A549 (cell line): ENCODE results near the gene CREG2.

Experiments used
- CTCF ChIP-seq: fragments of >200 bp; sonication (Bioruptor Twin); formaldehyde crosslinking; IDR thresholded peaks from 3 replicates; pipeline ENCODE4 v1.5.1; 2016
- EHMT2 ChIP-seq: fragments of 200-600 bp; sonication (generic); IDR thresholded peaks from 2 replicates; pipeline ENCODE4 v1.6.1; 2016; ENCODE audit warnings: antibody characterized with exemption, low read depth, mild to moderate bottlenecking, moderate library complexity
- ESRRA ChIP-seq: fragments of 150-350 bp; IDR thresholded peaks from 2 replicates; pipeline ENCODE4 v1.6.1; 2014; ENCODE audit warnings: mild to moderate bottlenecking, low read length, borderline replicate concordance
- FOSL2 ChIP-seq, 2 experiments: fragments of 450-650 bp in 1 of 2; fragments of >200 bp in 1 of 2; sonication (Bioruptor Twin) in 1 of 2; formaldehyde crosslinking; IDR thresholded peaks; 2 replicates each; pipeline versions ENCODE4 v1.5.0 to v1.6.1; 2016 to 2020; ENCODE audit warnings: mild to moderate bottlenecking in 1 of 2, moderate library complexity in 1 of 2
- KDM1A ChIP-seq: fragments of 200-600 bp; sonication (generic); IDR thresholded peaks from 2 replicates; pipeline ENCODE4 v1.6.1; 2016; ENCODE audit warnings: low read depth, mild to moderate bottlenecking
- KDM5A ChIP-seq: fragments of 200-600 bp; sonication (generic); IDR thresholded peaks from 2 replicates; pipeline ENCODE4 v1.6.1; 2016; ENCODE audit warnings: antibody characterized with exemption, mild to moderate bottlenecking
- MYC ChIP-seq: IDR thresholded peaks from 2 replicates; pipeline ENCODE4 v1.6.1; 2012; ENCODE audit warnings: mild to moderate bottlenecking, inconsistent platforms, low read length, improper control_type of control experiment, borderline replicate concordance
- POLR2A ChIP-seq: IDR thresholded peaks from 2 replicates; pipeline ENCODE4 v1.6.1; 2012; ENCODE audit warnings: mild to moderate bottlenecking, low read length
- RAD21 ChIP-seq, 2 experiments: fragments of >200 bp in 1 of 2; sonication (Bioruptor Twin) in 1 of 2; formaldehyde crosslinking in 1 of 2; IDR thresholded peaks in 1 of 2; conservative IDR thresholded peaks in 1 of 2; 2 replicates in 1 of 2; 3 replicates in 1 of 2; pipeline ENCODE4 v1.6.1; 2012 to 2018; ENCODE audit warnings: inconsistent platforms in 1 of 2
- SREBF2 ChIP-seq: fragments of 450-650 bp; IDR thresholded peaks from 2 replicates; pipeline ENCODE4 v1.6.1; 2014; ENCODE audit warnings: mild to moderate bottlenecking, moderate library complexity
- TP53 ChIP-seq: fragments of 250-450 bp; sonication (Bioruptor Pico); IDR thresholded peaks from 2 replicates; pipeline ENCODE4 v1.5.0; 2021; ENCODE audit warnings: mild to moderate bottlenecking, moderate library complexity
- TF ChIP-seq, protein P1 (sequence below): fragments of 200-600 bp; sonication (generic); IDR thresholded peaks from 2 replicates; pipeline ENCODE4 v1.6.1; 2016; ENCODE audit warnings: antibody characterized with exemption, mild to moderate bottlenecking, moderate library complexity
- TF ChIP-seq, protein P2 (sequence below): fragments of 450-650 bp; IDR thresholded peaks from 2 replicates; pipeline ENCODE4 v1.6.1; 2014; ENCODE audit warnings: antibody characterized with exemption
- TF ChIP-seq, protein P3 (sequence below): IDR thresholded peaks from 2 replicates; pipeline ENCODE4 v1.6.1; 2012

DNA sequence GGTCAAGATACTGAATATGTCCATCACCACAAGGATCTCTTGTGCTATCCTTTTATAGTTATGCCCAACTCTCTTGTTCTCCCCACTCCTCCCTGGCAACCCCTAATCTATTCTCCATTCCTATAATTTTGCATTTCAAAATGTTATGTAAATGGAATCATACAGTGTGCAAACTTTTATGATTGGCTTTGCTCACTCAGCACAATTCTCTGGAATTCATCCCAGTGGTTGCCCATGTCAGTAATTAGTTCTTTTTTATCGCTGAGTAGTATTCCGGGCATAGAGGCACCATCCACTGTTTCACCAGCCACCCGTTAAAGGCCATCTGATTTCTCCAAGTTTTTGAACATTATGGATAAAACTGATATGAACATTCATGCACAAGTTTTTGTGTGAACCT is 40.4 kb downstream of the CREG2 start:
- no peak for TF ChIP-seq CTCF
- TF ChIP-seq RAD21 (conservative IDR thresholded peaks at IDR 0.05 in 1 of 2, IDR thresholded peaks at IDR 0.05 in 1 of 2): no peak
- TF ChIP-seq, protein P1, sequence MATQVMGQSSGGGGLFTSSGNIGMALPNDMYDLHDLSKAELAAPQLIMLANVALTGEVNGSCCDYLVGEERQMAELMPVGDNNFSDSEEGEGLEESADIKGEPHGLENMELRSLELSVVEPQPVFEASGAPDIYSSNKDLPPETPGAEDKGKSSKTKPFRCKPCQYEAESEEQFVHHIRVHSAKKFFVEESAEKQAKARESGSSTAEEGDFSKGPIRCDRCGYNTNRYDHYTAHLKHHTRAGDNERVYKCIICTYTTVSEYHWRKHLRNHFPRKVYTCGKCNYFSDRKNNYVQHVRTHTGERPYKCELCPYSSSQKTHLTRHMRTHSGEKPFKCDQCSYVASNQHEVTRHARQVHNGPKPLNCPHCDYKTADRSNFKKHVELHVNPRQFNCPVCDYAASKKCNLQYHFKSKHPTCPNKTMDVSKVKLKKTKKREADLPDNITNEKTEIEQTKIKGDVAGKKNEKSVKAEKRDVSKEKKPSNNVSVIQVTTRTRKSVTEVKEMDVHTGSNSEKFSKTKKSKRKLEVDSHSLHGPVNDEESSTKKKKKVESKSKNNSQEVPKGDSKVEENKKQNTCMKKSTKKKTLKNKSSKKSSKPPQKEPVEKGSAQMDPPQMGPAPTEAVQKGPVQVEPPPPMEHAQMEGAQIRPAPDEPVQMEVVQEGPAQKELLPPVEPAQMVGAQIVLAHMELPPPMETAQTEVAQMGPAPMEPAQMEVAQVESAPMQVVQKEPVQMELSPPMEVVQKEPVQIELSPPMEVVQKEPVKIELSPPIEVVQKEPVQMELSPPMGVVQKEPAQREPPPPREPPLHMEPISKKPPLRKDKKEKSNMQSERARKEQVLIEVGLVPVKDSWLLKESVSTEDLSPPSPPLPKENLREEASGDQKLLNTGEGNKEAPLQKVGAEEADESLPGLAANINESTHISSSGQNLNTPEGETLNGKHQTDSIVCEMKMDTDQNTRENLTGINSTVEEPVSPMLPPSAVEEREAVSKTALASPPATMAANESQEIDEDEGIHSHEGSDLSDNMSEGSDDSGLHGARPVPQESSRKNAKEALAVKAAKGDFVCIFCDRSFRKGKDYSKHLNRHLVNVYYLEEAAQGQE: no peak
- TF ChIP-seq, protein P2, sequence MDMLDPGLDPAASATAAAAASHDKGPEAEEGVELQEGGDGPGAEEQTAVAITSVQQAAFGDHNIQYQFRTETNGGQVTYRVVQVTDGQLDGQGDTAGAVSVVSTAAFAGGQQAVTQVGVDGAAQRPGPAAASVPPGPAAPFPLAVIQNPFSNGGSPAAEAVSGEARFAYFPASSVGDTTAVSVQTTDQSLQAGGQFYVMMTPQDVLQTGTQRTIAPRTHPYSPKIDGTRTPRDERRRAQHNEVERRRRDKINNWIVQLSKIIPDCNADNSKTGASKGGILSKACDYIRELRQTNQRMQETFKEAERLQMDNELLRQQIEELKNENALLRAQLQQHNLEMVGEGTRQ: no peak
- TF ChIP-seq TP53: no peak
- TF ChIP-seq KDM1A: no peak
- TF ChIP-seq MYC: no peak
- TF ChIP-seq KDM5A: no peak
- TF ChIP-seq, protein P3, sequence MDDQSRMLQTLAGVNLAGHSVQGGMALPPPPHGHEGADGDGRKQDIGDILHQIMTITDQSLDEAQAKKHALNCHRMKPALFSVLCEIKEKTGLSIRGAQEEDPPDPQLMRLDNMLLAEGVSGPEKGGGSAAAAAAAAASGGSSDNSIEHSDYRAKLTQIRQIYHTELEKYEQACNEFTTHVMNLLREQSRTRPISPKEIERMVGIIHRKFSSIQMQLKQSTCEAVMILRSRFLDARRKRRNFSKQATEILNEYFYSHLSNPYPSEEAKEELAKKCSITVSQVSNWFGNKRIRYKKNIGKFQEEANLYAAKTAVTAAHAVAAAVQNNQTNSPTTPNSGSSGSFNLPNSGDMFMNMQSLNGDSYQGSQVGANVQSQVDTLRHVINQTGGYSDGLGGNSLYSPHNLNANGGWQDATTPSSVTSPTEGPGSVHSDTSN: no peak
- no peak for TF ChIP-seq FOSL2 (IDR thresholded peaks at IDR 0.05)
- TF ChIP-seq FOSL2 (CRISPR knock-in tag; IDR thresholded peaks at IDR 0.05): no peak
- TF ChIP-seq EHMT2: no peak
- TF ChIP-seq ESRRA: no peak
- no peak for TF ChIP-seq POLR2A
- TF ChIP-seq SREBF2: no peak
